B cell (primary cell): ENCODE data around the gene ABI2. TPM values are rescaled to one million over a fixed set of nuclear protein-coding genes. Genes with fewer than 3 reads are reported as not detected.

Experiments
- ATAC-seq: fragments of 200-7000 bp; cut with Tn5 transposase; one replicate; pipeline ENCODE4 v1.10.0; 2021; ENCODE audit warnings: low read depth, mild to moderate bottlenecking, moderate number of reproducible peaks, moderate library complexity
- CTCF ChIA-PET: fragments of 350-600 bp; sonication (Branson Sonifier 250); formaldehyde crosslinking; loops from one replicate; lab custom pipeline; 2021; ENCODE audit warnings: antibody characterized with exemption, inconsistent platforms; lab: Charles Lee
- POLR2A ChIA-PET: fragments of 350-600 bp; sonication (Branson Sonifier 250); formaldehyde crosslinking; loops from one replicate; lab custom pipeline; 2021; ENCODE audit warnings: antibody characterized with exemption; lab: Charles Lee
- DNase-seq: peaks from one replicate; pipeline ENCODE4 v3.0.0; 2013
- H2AFZ ChIP-seq: 2 replicates; pipeline ENCODE4 v1.6.1; 2012; ENCODE audit warnings: mild to moderate bottlenecking, low read depth, low read length; ENCODE audit not compliant: insufficient read depth, poor library complexity, severe bottlenecking
- H3K27ac ChIP-seq, 2 donors: 1 replicate in 1 of 2; 2 replicates in 1 of 2; pipeline ENCODE4 v1.5.1; 2012 to 2013; ENCODE audit warnings: low read length in 2 of 2, mild to moderate bottlenecking in 2 of 2, moderate library complexity in 1 of 2
- H3K27me3 ChIP-seq, 4 experiments: fragments of 200-600 bp in 1 of 4; sonication (generic) in 1 of 4; replicated peaks in 1 of 4; 1 replicate in 2 of 4; 2 replicates in 2 of 4; pipeline versions ENCODE4 v1.6.1 to v1.7.0; 2013 to 2016; ENCODE audit warnings: low read length in 3 of 4, mild to moderate bottlenecking in 2 of 4, mixed read lengths in 1 of 4, moderate library complexity in 1 of 4; ENCODE audit not compliant: insufficient read depth in 4 of 4, control insufficient read depth in 3 of 4; ENCODE audit errors: control extremely low read depth in 1 of 4
- H3K36me3 ChIP-seq, 2 experiments: replicated peaks in 1 of 2; 1 replicate in 1 of 2; 2 replicates in 1 of 2; pipeline versions ENCODE4 v1.6.1 to v1.7.1; 2013; ENCODE audit warnings: low read length in 1 of 2; ENCODE audit not compliant: insufficient read depth in 2 of 2, control insufficient read depth in 1 of 2; ENCODE audit errors: control extremely low read depth in 1 of 2, extremely low read depth in 1 of 2
- H3K4me1 ChIP-seq, 2 donors: fragments of 200-600 bp in 1 of 2; sonication (generic) in 1 of 2; 1 replicate in 1 of 2; 2 replicates in 1 of 2; pipeline versions ENCODE4 v1.5.1 to v1.6.1; 2013 to 2017; ENCODE audit warnings: low read length in 2 of 2; ENCODE audit not compliant: control insufficient read depth in 2 of 2, insufficient read depth in 2 of 2
- H3K4me2 ChIP-seq: replicated peaks from 2 replicates; pipeline ENCODE3; 2012; ENCODE audit warnings: mild to moderate bottlenecking, low read depth, low read length; ENCODE audit not compliant: poor library complexity, severe bottlenecking
- H3K4me3 ChIP-seq, 5 experiments: fragments of 200-600 bp in 1 of 5; sonication (generic) in 1 of 5; 1 replicate in 3 of 5; 2 replicates in 2 of 5; pipeline versions ENCODE4 v1.5.1 to v1.7.0; 2011 to 2016; ENCODE audit warnings: low read length in 4 of 5, mild to moderate bottlenecking in 4 of 5, low read depth in 2 of 5, control low read depth in 1 of 5, moderate library complexity in 1 of 5; ENCODE audit not compliant: insufficient read depth in 1 of 5; ENCODE audit errors: control extremely low read depth in 1 of 5, extremely low read depth in 1 of 5
- H3K79me2 ChIP-seq: fragments of 200-600 bp; sonication (generic); one replicate; pipeline ENCODE4 v1.6.0; 2016; ENCODE audit warnings: low read length; ENCODE audit not compliant: control insufficient read depth, insufficient read depth
- H3K9ac ChIP-seq: fragments of 200-600 bp; sonication (generic); 2 replicates; pipeline ENCODE4 v1.6.1; 2017; ENCODE audit warnings: mild to moderate bottlenecking, low read length, moderate library complexity
- H3K9me3 ChIP-seq, 3 donors: one replicate each; pipeline versions ENCODE4 v1.6.1 to v1.7.1; 2013; ENCODE audit warnings: low read length in 2 of 3; ENCODE audit not compliant: control insufficient read depth in 2 of 3, insufficient read depth in 1 of 3; ENCODE audit errors: control extremely low read depth in 1 of 3
- H4K20me1 ChIP-seq: 2 replicates; pipeline ENCODE4 v1.6.0; 2012; ENCODE audit warnings: mild to moderate bottlenecking, low read length; ENCODE audit not compliant: insufficient read depth, control insufficient read depth, poor library complexity, severe bottlenecking
- H3K27ac Mint-ChIP-seq: one replicate; pipeline ENCODE4 v1.8.0; 2021; ENCODE audit warnings: mixed read lengths
- H3K27me3 Mint-ChIP-seq: one replicate; pipeline ENCODE4 v1.8.0; 2021; ENCODE audit warnings: mixed read lengths
- H3K4me1 Mint-ChIP-seq: one replicate; pipeline ENCODE4 v1.8.0; 2021; ENCODE audit warnings: mixed read lengths
- H3K4me3 Mint-ChIP-seq: one replicate; pipeline ENCODE4 v1.8.0; 2021; ENCODE audit warnings: mixed read lengths
- H3K9me3 Mint-ChIP-seq: one replicate; pipeline ENCODE4 v1.8.0; 2022; ENCODE audit warnings: mixed read lengths; ENCODE audit not compliant: insufficient read depth
- CTCF ChIP-seq: fragments of 200-600 bp; IDR thresholded peaks from one replicate; pipeline ENCODE4 v1.8.0; 2022; ENCODE audit warnings: antibody characterized with exemption, mild to moderate bottlenecking
- EZH2 ChIP-seq: IDR thresholded peaks from 2 replicates; pipeline ENCODE4 v1.6.1; 2012; ENCODE audit warnings: borderline replicate concordance, low read depth, mild to moderate bottlenecking, moderate library complexity, low read length; ENCODE audit not compliant: insufficient read depth, poor library complexity, severe bottlenecking
- WGBS: methylation state at CpG from one replicate; pipeline ENCODE4 v1.1.5; 2013; ENCODE audit warnings: missing lambda C conversion rate; ENCODE audit not compliant: insufficient coverage; 5-methylcytosine and 5-hydroxymethylcytosine counted together
- intact Hi-C: fragments of 100-400 bp; cut with micrococcal nuclease; formaldehyde crosslinking; loops from one replicate; pipeline ENCODE4 v1.10.0; 2022
- polyA plus RNA-seq: library from polyadenylated mRNA; depleted of rRNA; stranded (reverse); fragments of >200 nt; gene quantifications from 2 replicates; pipeline ENCODE4 v1.2.3, GENCODE V29; 2012
- total RNA-seq, 2 donors: library from RNA; stranded (reverse); fragments of 120-200 nt in 1 of 2; gene quantifications; 1 replicate in 1 of 2; 2 replicates in 1 of 2; pipeline versions ENCODE4 v1.2.3 to v1.2.4, GENCODE V29; 2013 to 2022

The ABI2 gene
- total and polyA plus RNA-seq, 2 donors (not counting 1 experiment from before 2014, with no cell fraction given) = 6.8 to 32.7 TPM

- Histone ChIP-seq H3K27ac (no peak overlapping the region), H3K4me3 (no peak overlapping the region), H3K9ac (no peak overlapping the region), H3K9me3 (no peaks in the 10 kb centered on the region), H4K20me1 (no peaks in the 10 kb centered on the region), H3K27me3 (no peaks in the 10 kb centered on the region), H3K79me2 (no peaks in the 10 kb centered on the region), H2AFZ (no peak overlapping the region), H3K36me3 (no peaks in the 10 kb centered on the region), H3K4me2 (no peak overlapping the region), H3K4me1 (no peaks in the 10 kb centered on the region)
- Mint-ChIP-seq H3K4me3 (no peak overlapping the region), H3K27ac (no peak overlapping the region), H3K27me3 (peaks cover 13% of the 10 kb centered on the region), H3K4me1 (no peaks in the 10 kb centered on the region), H3K9me3 (no peaks in the 10 kb centered on the region)
- ChIA-PET CTCF (no interaction called here), POLR2A (no interaction called here)
- intact Hi-C loops = no loop called here
- ATAC-seq (no peak), DNase-seq (no peak)
- TF ChIP-seq EZH2 = no peak
- no peak for TF ChIP-seq CTCF
Measured at GRCh38 chr2:203463266-203463678, 135.1 kb downstream of the ABI2 start.

- no peaks in the 10 kb centered on the region for H4K20me1 ChIP-seq
- no peak overlapping the region for H3K27ac ChIP-seq
- H3K9me3 Mint-ChIP-seq = no peaks in the 10 kb centered on the region
- no CpG with 5 or more reads among the region's 1 CpG for WGBS
- H3K27me3 Mint-ChIP-seq = peaks cover 21% of the 10 kb centered on the region
- ChIA-PET POLR2A (no interaction called here), CTCF (interaction anchor here (0.5 to 1.0 kb wide), 3 partner anchors 16 to 452 kb away, joined by 3 to 4 read pairs (median 3); no protein-coding TSS in a partner anchor)
- H2AFZ ChIP-seq = no peak overlapping the region
- H3K4me1 ChIP-seq = no peaks in the 10 kb centered on the region
- no peak for ATAC-seq
- no peaks in the 10 kb centered on the region for H3K9me3 ChIP-seq
- H3K9ac ChIP-seq = no peak overlapping the region
- no peaks in the 10 kb centered on the region for H3K79me2 ChIP-seq
- H3K4me3 Mint-ChIP-seq = no peak overlapping the region
- H3K4me2 ChIP-seq = no peak overlapping the region
- peaks cover 0 to 4% (median 0%) of the 10 kb centered on the region in 4 experiments for H3K27me3 ChIP-seq
- no peak for DNase-seq
- no peaks in the 10 kb centered on the region for H3K4me1 Mint-ChIP-seq
- no peaks in the 10 kb centered on the region for H3K36me3 ChIP-seq
- H3K4me3 ChIP-seq = no peak overlapping the region
- TF ChIP-seq CTCF (no peak), EZH2 (no peak)
- intact Hi-C loops = no loop called here
- no peak overlapping the region for H3K27ac Mint-ChIP-seq
Measured at GRCh38 chr2:203469546-203469945, 141.4 kb downstream of the ABI2 start.
